NCI-H2029 treated with DMSO at 0.1 percent for 48 hours (cell line): ENCODE measurements around the gene ALOX5AP.
"Not testable (repeated sequence)": the region's sequence is repeated elsewhere in the genome, so short reads cannot be mapped to it uniquely, and the experiment has no call there.

Source experiments
- DNase-seq: peaks from one replicate; lab custom pipeline; 2025; lab: John Stamatoyannopoulos, UW

ALOX5AP gene

GRCh38 chr13:30737511-30738337, 2.4 kb downstream of the ALOX5AP start:
- no peak for DNase-seq

DNA sequence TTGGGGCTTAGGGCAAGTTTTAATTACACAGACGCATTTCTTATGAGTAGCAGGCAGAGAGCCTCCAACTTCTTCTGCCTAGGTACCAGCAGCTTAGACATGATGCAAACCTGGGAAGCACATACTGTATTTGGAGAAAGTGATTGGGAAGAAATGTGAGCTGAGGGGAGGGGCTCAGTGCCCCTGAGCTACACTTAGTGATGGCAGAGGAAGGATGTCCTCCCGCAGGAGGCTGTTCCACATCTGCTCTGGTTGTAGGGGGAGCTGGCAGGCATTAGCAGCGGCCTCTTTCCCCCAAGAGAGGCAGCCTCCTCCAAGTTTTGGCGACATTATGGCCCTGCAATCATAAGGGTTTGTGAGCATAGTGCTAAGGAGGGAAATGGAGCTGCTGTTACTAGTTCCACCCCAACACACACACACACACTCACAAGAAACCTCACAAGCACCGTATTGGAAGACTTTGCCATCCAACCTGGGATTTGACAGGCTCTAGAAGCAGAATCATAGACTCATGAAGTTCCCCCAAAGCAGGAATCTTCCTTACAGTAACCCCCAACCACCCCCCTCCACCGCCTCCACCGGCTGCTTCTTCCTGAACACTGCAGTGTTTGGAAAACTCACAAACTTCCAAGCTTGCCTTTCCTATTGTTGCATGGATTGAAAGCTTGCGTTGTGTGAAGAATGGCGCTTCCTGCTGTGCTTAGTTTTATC, 3.3 kb downstream of the ALOX5AP start:
- no peak for DNase-seq

- no peak for DNase-seq
Measured at GRCh38 chr13:30739237-30739528, 3.8 kb downstream of the ALOX5AP start.

- DNase-seq: no peak
Measured at GRCh38 chr13:30739761-30740642, 4.7 kb downstream of the ALOX5AP start.

- DNase-seq: no peak
Measured at GRCh38 chr13:30742901-30743300, 7.6 kb downstream of the ALOX5AP start.

- no peak for DNase-seq
Measured at GRCh38 chr13:30743319-30744055, 8.1 kb downstream of the ALOX5AP start.

GRCh38 chr13:30744056-30744680, 8.8 kb downstream of the ALOX5AP start:
- no peak for DNase-seq

- no peak for DNase-seq
Measured at GRCh38 chr13:30744681-30745077, 9.3 kb downstream of the ALOX5AP start.

DNA sequence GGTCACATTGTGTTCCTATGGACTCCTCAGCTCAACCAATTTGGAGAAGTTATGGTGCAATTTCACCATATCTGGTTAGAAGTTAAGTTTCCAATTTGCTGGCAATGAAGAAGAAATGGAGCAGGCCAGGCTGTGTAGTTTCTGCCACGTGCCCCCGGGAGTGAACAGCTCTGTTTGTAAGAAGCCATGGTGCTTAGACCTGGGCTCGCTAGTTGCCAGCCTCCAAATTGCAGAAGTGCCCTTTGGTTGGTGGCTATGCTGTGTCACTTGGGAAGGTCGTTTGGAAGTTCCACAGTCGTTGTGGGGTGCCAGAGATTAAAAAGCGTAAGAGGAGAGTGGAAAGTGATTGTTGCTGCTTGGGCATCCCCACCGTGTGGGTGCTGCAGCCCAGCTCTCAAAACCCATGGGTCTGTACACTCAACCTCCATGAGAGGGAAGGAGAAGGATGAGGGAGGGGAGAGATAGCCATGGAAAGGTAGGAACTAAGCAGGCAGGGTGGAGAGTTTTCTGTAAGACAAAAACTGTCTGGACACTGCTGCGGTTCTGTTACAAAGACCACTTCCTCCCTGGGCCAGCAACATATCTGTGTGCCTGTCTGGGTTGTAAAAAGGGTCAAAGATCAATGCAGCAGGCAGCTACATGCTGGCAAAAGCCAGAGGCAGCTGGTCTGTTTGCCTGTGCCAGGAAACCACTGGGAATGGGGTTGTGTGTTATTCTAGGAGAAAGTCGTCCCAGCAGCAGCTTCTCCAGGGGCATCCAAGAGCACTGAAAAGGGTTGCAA, 10.8 kb downstream of the ALOX5AP start:
- DNase-seq: no peak

- DNase-seq: no peak
Measured at GRCh38 chr13:30746791-30747190, 11.4 kb downstream of the ALOX5AP start.

DNA sequence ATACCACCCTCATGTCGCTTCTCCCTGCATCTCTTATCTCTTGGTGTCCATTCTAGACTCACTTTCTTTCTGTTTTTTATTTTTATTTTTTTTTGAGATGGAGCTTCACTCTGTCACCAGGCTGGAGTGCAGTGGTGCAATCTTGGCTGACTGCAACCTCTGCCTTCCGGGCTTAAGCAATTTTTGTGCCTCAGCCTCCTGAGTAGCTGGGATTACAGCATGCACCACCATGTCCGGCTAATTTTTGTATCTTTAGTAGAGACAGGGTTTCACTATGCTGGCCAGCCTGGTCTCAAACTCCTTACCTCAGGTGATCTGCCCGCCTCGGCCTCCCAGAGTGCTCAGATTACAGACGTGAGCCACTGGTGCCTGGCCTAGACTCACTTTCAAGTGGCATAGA, 12.5 kb downstream of the ALOX5AP start:
- not testable (repeated sequence) for DNase-seq

GRCh38 chr13:30748717-30749116, 13.4 kb downstream of the ALOX5AP start:
- no peak for DNase-seq

- DNase-seq: no peak
Measured at GRCh38 chr13:30750036-30750435, 14.7 kb downstream of the ALOX5AP start.

- DNase-seq: no peak
Measured at GRCh38 chr13:30751183-30751933, 16.0 kb downstream of the ALOX5AP start.

DNA sequence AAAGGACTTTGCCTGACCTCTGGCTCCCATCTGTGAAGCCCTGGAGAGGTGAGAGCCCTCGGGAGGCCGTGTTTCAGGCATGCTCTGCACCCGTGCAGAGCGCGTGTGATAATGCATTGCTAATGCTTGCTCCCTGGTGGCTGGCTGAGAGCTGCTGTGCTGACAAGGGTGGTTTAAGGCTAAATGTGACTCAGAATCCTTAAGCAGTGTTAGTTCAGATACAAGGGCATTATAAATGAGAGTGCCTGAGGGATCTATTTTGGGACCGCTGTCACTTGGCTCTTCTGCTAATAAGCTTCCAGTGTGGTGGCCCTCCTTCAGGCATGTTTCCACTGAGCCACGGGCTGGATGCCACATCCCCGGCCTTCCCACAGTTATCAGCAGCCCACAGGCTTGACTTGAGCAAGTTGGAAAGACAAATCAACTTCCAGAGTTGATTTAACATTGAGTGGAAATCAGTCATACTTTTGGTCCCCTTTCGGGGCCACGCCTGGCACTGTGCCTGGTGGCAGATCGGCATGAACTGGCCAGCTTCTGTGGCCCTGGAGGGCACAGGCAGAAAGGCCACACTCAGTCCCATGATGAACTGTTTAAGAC, 17.0 kb downstream of the ALOX5AP start:
- no peak for DNase-seq

DNA sequence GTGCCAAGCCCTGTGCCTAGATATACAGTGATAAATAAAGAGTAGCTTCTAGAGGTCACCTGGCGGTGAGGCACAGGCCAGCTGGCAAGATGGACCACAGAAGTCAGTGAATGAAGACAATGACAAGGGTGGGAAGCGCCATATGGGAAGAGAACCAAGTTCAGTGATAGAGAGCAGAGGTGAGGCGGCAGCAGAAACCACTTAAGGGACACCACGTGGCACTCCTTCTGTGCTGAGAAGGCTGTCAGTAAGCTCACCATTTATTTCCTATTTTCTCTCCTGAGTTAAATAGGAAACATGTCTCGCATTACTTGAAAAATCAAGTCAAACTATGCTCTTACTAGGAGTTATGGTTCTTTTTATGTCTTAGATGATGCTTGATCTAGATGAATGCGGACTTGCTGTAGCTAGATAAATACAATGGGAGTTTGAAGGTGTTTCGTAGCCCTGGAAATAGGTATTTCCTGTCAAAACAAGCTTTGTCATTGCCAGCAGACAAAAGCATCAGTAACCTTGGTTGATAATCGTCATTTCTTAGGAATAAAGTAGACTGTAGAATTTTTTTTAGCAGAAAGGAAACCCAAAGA, 17.8 kb downstream of the ALOX5AP start:
- no peak for DNase-seq

GRCh38 chr13:30755678-30756077, 20.3 kb downstream of the ALOX5AP start:
- no peak for DNase-seq

- no peak for DNase-seq
Measured at GRCh38 chr13:30757026-30757742, 21.8 kb downstream of the ALOX5AP start.
